Peyer's patch (tissue), 4 donors: Measurements from ENCODE around the gene TAAR2. TPM values are rescaled to one million over a fixed set of nuclear protein-coding genes. Genes with fewer than 3 reads are reported as not detected.

Source experiments
- DNase-seq, 3 donors: peaks; one replicate each; pipeline ENCODE4 v3.0.0-alpha.2; 2017 to 2019
- H3K27ac ChIP-seq, 4 donors: fragments of 200-600 bp; sonication (generic); one replicate each; pipeline ENCODE4 v1.5.1; 2016 to 2019
- H3K27me3 ChIP-seq, 2 donors: fragments of 200-600 bp; sonication (generic); one replicate each; pipeline ENCODE4 v1.5.1; 2019
- H3K36me3 ChIP-seq, 3 donors: fragments of 200-600 bp; sonication (generic); one replicate each; pipeline ENCODE4 v1.5.1; 2016 to 2019
- H3K4me1 ChIP-seq, 4 donors: fragments of 200-600 bp; sonication (generic); one replicate each; pipeline ENCODE4 v1.5.1; 2016 to 2019
- H3K4me3 ChIP-seq, 4 donors: fragments of 200-600 bp; sonication (generic); 1 replicate in 3 of 4; 2 replicates in 1 of 4; pipeline ENCODE4 v1.5.1; 2016 to 2019; ENCODE audit warnings: mild to moderate bottlenecking in 1 of 4
- H3K9me3 ChIP-seq, 4 donors: fragments of 200-600 bp; sonication (generic); one replicate each; pipeline ENCODE4 v1.5.1; 2016 to 2019; ENCODE audit warnings: mild to moderate bottlenecking in 1 of 4
- CTCF ChIP-seq, 6 experiments: fragments of 450-650 bp in 4 of 6; fragments of 200-600 bp in 2 of 6; sonication (generic) in 1 of 6; IDR thresholded peaks; one replicate each; pipeline ENCODE4 v1.5.1; 2017 to 2019; ENCODE audit warnings: antibody characterized with exemption in 6 of 6, mild to moderate bottlenecking in 3 of 6, moderate library complexity in 1 of 6
- POLR2A ChIP-seq, 2 donors: fragments of 450-650 bp; IDR thresholded peaks; one replicate each; pipeline ENCODE4 v1.5.1; 2017; ENCODE audit warnings: antibody characterized with exemption in 2 of 2, mild to moderate bottlenecking in 2 of 2, moderate library complexity in 2 of 2
- total RNA-seq, 4 donors: library from RNA; depleted of rRNA; stranded (reverse); fragments of >200 nt; gene quantifications; one replicate each; pipeline ENCODE4 v1.1.0, GENCODE V29; 2016

Gene TAAR2
- total RNA-seq, 4 donors from 2014 or later: not detected

- Histone ChIP-seq H3K4me3 (no peak overlapping the region), H3K27ac (no peak overlapping the region), H3K36me3 (no peaks in the 10 kb centered on the region), H3K4me1 (no peaks in the 10 kb centered on the region), H3K27me3 (no peaks in the 10 kb centered on the region), H3K9me3 (no peaks in the 10 kb centered on the region)
- no peak for DNase-seq
- TF ChIP-seq POLR2A (IDR thresholded peaks at IDR 0.05) (no peak), CTCF (IDR thresholded peaks at IDR 0.05) (no peak)
These were observed 39.6 kb upstream of the TAAR2 start for GRCh38 chr6:132663661-132664060.

GRCh38 chr6:132661906-132662305, 37.8 kb upstream of the TAAR2 start:
- Histone ChIP-seq H3K9me3 (no peaks in the 10 kb centered on the region), H3K4me1 (no peaks in the 10 kb centered on the region), H3K36me3 (no peaks in the 10 kb centered on the region), H3K27me3 (no peaks in the 10 kb centered on the region), H3K27ac (no peak overlapping the region), H3K4me3 (no peak overlapping the region)
- TF ChIP-seq CTCF (IDR thresholded peaks at IDR 0.05) (no peak), POLR2A (IDR thresholded peaks at IDR 0.05) (no peak)
- no peak for DNase-seq

- no peaks in the 10 kb centered on the region for H3K36me3 ChIP-seq
- H3K9me3 ChIP-seq: no peaks in the 10 kb centered on the region
- H3K4me1 ChIP-seq: no peaks in the 10 kb centered on the region
- H3K27ac ChIP-seq: no peak within 1 kb of the TSS
- TF ChIP-seq POLR2A (IDR thresholded peaks at IDR 0.05) (no peak), CTCF (IDR thresholded peaks at IDR 0.05) (no peak)
- no peak within 1 kb of the TSS for H3K4me3 ChIP-seq
- no peak for DNase-seq
- no peaks in the 10 kb centered on the region for H3K27me3 ChIP-seq
These were observed 35.0 kb upstream of the TAAR2 start, which contains the start of gene TAAR1 for GRCh38 chr6:132659082-132659481. Gene TAAR1, minus strand, starts transcription at chr6:132659182. Its CDS starts 13,179 bp downstream, at chr6:132646003.

- no peak for DNase-seq
- Histone ChIP-seq H3K4me1 (no peaks in the 10 kb centered on the region), H3K27me3 (no peaks in the 10 kb centered on the region), H3K4me3 (no peak overlapping the region), H3K27ac (no peak overlapping the region), H3K36me3 (no peaks in the 10 kb centered on the region), H3K9me3 (no peaks in the 10 kb centered on the region)
- no peak for TF ChIP-seq POLR2A (IDR thresholded peaks at IDR 0.05)
- TF ChIP-seq CTCF (IDR thresholded peaks at IDR 0.05): no peak
These were observed 27.0 kb upstream of the TAAR2 start for GRCh38 chr6:132651062-132651461.

GRCh38 chr6:132650429-132650828, 26.4 kb upstream of the TAAR2 start:
- H3K36me3 ChIP-seq: no peaks in the 10 kb centered on the region
- no peak for DNase-seq
- no peaks in the 10 kb centered on the region for H3K4me1 ChIP-seq
- no peaks in the 10 kb centered on the region for H3K27me3 ChIP-seq
- TF ChIP-seq CTCF (IDR thresholded peaks at IDR 0.05) (no peak), POLR2A (IDR thresholded peaks at IDR 0.05) (no peak)
- H3K4me3 ChIP-seq: no peak overlapping the region
- H3K27ac ChIP-seq: no peak overlapping the region
- H3K9me3 ChIP-seq: no peaks in the 10 kb centered on the region

- no peaks in the 10 kb centered on the region for H3K4me1 ChIP-seq
- H3K36me3 ChIP-seq: no peaks in the 10 kb centered on the region
- H3K27me3 ChIP-seq: no peaks in the 10 kb centered on the region
- no peaks in the 10 kb centered on the region for H3K9me3 ChIP-seq
- DNase-seq: no peak
- H3K4me3 ChIP-seq: no peak overlapping the region
- no peak overlapping the region for H3K27ac ChIP-seq
- TF ChIP-seq POLR2A (IDR thresholded peaks at IDR 0.05) (no peak), CTCF (IDR thresholded peaks at IDR 0.05) (no peak)
These were observed 24.8 kb upstream of the TAAR2 start for GRCh38 chr6:132648828-132649227.
